PC-9 (cell line): Measurements from ENCODE around the gene DPP9. TPM values are rescaled to one million over a fixed set of nuclear protein-coding genes. Genes with fewer than 3 reads are reported as not detected.

Experiments
- BruUV-seq: library from RNA; stranded (reverse); fragments of 400-500 nt; replicated peaks from 2 replicates; lab custom pipeline; 2021; lab: Mats Ljungman, UMichigan
- CTCF ChIA-PET: fragments of 300-600 bp; sonication (Branson Sonifier 250); formaldehyde crosslinking; loops from one replicate; lab custom pipeline; 2022; ENCODE audit warnings: antibody characterized with exemption; lab: Charles Lee
- POLR2A ChIA-PET: fragments of 300-600 bp; sonication (Branson Sonifier 250); formaldehyde crosslinking; loops from one replicate; lab custom pipeline; 2022; ENCODE audit warnings: antibody characterized with exemption; ENCODE audit not compliant: unreplicated experiment; lab: Charles Lee
- DNase-seq, 2 experiments: peaks; one replicate each; pipeline versions ENCODE4 v3.0.0 to v3.0.0-alpha.2; 2015 to 2022; ENCODE audit warnings: mixed read lengths in 1 of 2
- H2AFZ ChIP-seq: fragments of 200-600 bp; sonication (generic); 2 replicates; pipeline ENCODE4 v1.8.1; 2017; ENCODE audit warnings: antibody characterized with exemption
- H3F3A ChIP-seq: fragments of 200-600 bp; sonication (generic); 2 replicates; pipeline ENCODE4 v1.8.1; 2017; ENCODE audit warnings: antibody characterized with exemption, mild to moderate bottlenecking, low read depth; ENCODE audit not compliant: insufficient read depth
- H3K27ac ChIP-seq: fragments of 200-600 bp; sonication (generic); 2 replicates; pipeline ENCODE4 v1.6.1; 2016; ENCODE audit warnings: mixed run types
- H3K27me3 ChIP-seq: fragments of 200-600 bp; sonication (generic); 2 replicates; pipeline ENCODE4 v1.6.1; 2016; ENCODE audit warnings: low read depth, mixed run types; ENCODE audit not compliant: insufficient read depth
- H3K36me3 ChIP-seq: fragments of 200-600 bp; sonication (generic); 2 replicates; pipeline ENCODE4 v1.6.1; 2016; ENCODE audit warnings: low read depth, mixed run types
- H3K4me1 ChIP-seq: fragments of 200-600 bp; sonication (generic); replicated peaks from 2 replicates; pipeline ENCODE4 v1.6.1; 2016; ENCODE audit warnings: mixed run types; ENCODE audit not compliant: insufficient read depth
- H3K4me2 ChIP-seq: fragments of 200-600 bp; sonication (generic); 2 replicates; pipeline ENCODE4 v1.6.1; 2017; ENCODE audit warnings: mixed run types
- H3K4me3 ChIP-seq: fragments of 200-600 bp; sonication (generic); 2 replicates; pipeline ENCODE4 v1.6.1; 2016; ENCODE audit warnings: mixed run types
- H3K79me2 ChIP-seq: fragments of 200-600 bp; sonication (generic); 2 replicates; pipeline ENCODE4 v1.6.1; 2017; ENCODE audit warnings: low read depth, mixed run types
- H3K9me2 ChIP-seq: fragments of 200-600 bp; sonication (generic); 2 replicates; pipeline ENCODE4 v1.8.1; 2017; ENCODE audit warnings: mild to moderate bottlenecking; ENCODE audit not compliant: insufficient read depth
- H3K9me3 ChIP-seq: fragments of 200-600 bp; sonication (generic); 2 replicates; pipeline ENCODE4 v1.8.1; 2016; ENCODE audit warnings: low read depth; ENCODE audit not compliant: insufficient read depth
- H4K20me1 ChIP-seq: fragments of 200-600 bp; sonication (generic); 2 replicates; pipeline ENCODE4 v1.8.1; 2017; ENCODE audit not compliant: insufficient read depth
- CTCF ChIP-seq: fragments of 200-600 bp; sonication (generic); conservative IDR thresholded peaks from 2 replicates; pipeline ENCODE4 v1.6.1; 2017; ENCODE audit warnings: mixed run types, antibody characterized with exemption, mild to moderate bottlenecking, moderate library complexity
- EZH2 ChIP-seq: fragments of 200-600 bp; sonication (generic); IDR thresholded peaks from 2 replicates; pipeline ENCODE4 v1.8.0; 2017; ENCODE audit warnings: antibody characterized with exemption, low read depth
- intact Hi-C: fragments of 100-400 bp; cut with micrococcal nuclease; formaldehyde crosslinking; loops from one replicate; pipeline ENCODE4 v1.10.0; 2022; ENCODE audit not compliant: unreplicated experiment
- total RNA-seq: library from RNA; stranded (reverse); gene quantifications from 2 replicates; pipeline ENCODE4 v1.2.3, GENCODE V29; 2021

DPP9 gene
- total RNA-seq, 1 experiment from 2014 or later = 85.3 TPM

GRCh38 chr19:4742723-4743646 is 19.3 kb upstream of the DPP9 start:
- CTCF ChIA-PET = no interaction called here

GRCh38 chr19:4740092-4740491 is 16.4 kb upstream of the DPP9 start:
- intact Hi-C loops = no loop called here
- no peak overlapping the region for H3K4me2 ChIP-seq
- H3K27me3 ChIP-seq = peaks cover 4% of the 10 kb centered on the region; the same call in 1 of the 2 replicates
- H4K20me1 ChIP-seq = no peaks in the 10 kb centered on the region
- H3K27ac ChIP-seq = no peak overlapping the region
- no TSS peak for BruUV-seq
- no peak overlapping the region for H2AFZ ChIP-seq
- ChIA-PET POLR2A (no interaction called here), CTCF (interaction anchor here (0.6 kb wide), 1 partner anchor 60 kb away, joined by 29 read pairs; no protein-coding TSS in a partner anchor)
- no peaks in the 10 kb centered on the region for H3F3A ChIP-seq
- no peaks in the 10 kb centered on the region for H3K36me3 ChIP-seq
- H3K4me3 ChIP-seq = no peak overlapping the region
- H3K9me2 ChIP-seq = no peaks in the 10 kb centered on the region
- TF ChIP-seq EZH2 = no peak
- TF ChIP-seq CTCF = no peak
- H3K4me1 ChIP-seq = no peaks in the 10 kb centered on the region
- H3K79me2 ChIP-seq = no peaks in the 10 kb centered on the region
- DNase-seq = no peak
- H3K9me3 ChIP-seq = no peaks in the 10 kb centered on the region

More at GRCh38 chr19:4742723-4743646, 19.3 kb upstream of the DPP9 start:
- H3F3A ChIP-seq = no peaks in the 10 kb centered on the region
- no peak overlapping the region for H2AFZ ChIP-seq
- peaks cover 7% of the 10 kb centered on the region; the same call in 1 of the 2 replicates for H3K27me3 ChIP-seq
- BruUV-seq = no TSS peak
- H3K9me2 ChIP-seq = no peaks in the 10 kb centered on the region
- H3K27ac ChIP-seq = no peak overlapping the region
- intact Hi-C loops = no loop called here
- no peaks in the 10 kb centered on the region for H3K4me1 ChIP-seq
- POLR2A ChIA-PET = no interaction called here
- DNase-seq = no peak
- no peaks in the 10 kb centered on the region for H3K9me3 ChIP-seq
- no peaks in the 10 kb centered on the region for H4K20me1 ChIP-seq
- H3K79me2 ChIP-seq = no peaks in the 10 kb centered on the region
- H3K4me2 ChIP-seq = no peak overlapping the region
- no peaks in the 10 kb centered on the region for H3K36me3 ChIP-seq
- H3K4me3 ChIP-seq = no peak overlapping the region
- no peak for TF ChIP-seq CTCF
- no peak for TF ChIP-seq EZH2

DNA sequence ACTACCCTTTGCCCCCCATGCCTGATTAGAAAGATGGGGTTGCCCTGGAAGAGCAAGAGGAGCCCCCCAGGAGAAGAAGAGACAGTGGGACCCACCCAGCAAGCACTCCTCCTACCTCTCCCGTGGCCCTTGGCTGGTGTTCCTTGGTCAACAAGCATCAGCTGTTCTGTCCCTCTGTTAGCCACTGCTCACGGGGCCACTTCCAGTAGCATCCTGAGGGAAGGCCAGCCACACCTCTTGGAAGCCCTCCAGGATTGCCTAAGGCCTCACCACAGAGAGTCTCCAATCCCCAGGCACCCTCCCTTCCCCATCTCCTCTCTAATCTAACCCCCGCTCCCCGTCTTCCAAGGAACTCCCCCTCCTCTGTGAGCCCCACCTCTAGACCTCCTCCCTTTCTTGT is 15.1 kb upstream of the DPP9 start:
- POLR2A ChIA-PET = no interaction called here
- BruUV-seq = no TSS peak
- Histone ChIP-seq H3K4me3 (no peak overlapping the region), H3K79me2 (no peaks in the 10 kb centered on the region), H2AFZ (no peak overlapping the region), H3K4me1 (no peaks in the 10 kb centered on the region), H3K9me2 (no peaks in the 10 kb centered on the region), H3F3A (no peaks in the 10 kb centered on the region), H3K27me3 (peaks cover 7% of the 10 kb centered on the region; the same call in 1 of the 2 replicates), H3K36me3 (no peaks in the 10 kb centered on the region), H4K20me1 (no peaks in the 10 kb centered on the region), H3K27ac (no peak overlapping the region), H3K9me3 (no peaks in the 10 kb centered on the region), H3K4me2 (no peak overlapping the region)
- TF ChIP-seq CTCF (no peak), EZH2 (no peak)
- intact Hi-C loops = no loop called here
- DNase-seq = no peak
- CTCF ChIA-PET = no interaction called here
